AG04450 (cell line): ENCODE measurements around the gene BCL2L12. TPM values are rescaled to one million over a fixed set of nuclear protein-coding genes. Genes with fewer than 3 reads are reported as not detected.
A peak's percentile ranks its signal among the peaks of the same experiment; 100 is the strongest.

Source experiments
- CTCF ChIA-PET: fragments of 300-600, 350-600 bp; formaldehyde crosslinking; extraction: SDS; loops from one replicate; lab custom pipeline; 2022; ENCODE audit warnings: antibody characterized with exemption, inconsistent platforms; lab: Charles Lee
- POLR2A ChIA-PET: fragments of 350-600 bp; formaldehyde crosslinking; extraction: SDS; loops from one replicate; lab custom pipeline; 2021; ENCODE audit warnings: antibody characterized with exemption, inconsistent platforms; lab: Yijun Ruan, JAX
- DNase-seq: peaks from one replicate; pipeline ENCODE4 v3.0.0-alpha.2; 2011; ENCODE audit warnings: low read depth, low spot score
- H3K27ac ChIP-seq: one replicate; pipeline ENCODE4 v1.5.1; 2012; ENCODE audit warnings: low read depth, low read length, control low read depth
- H3K27me3 ChIP-seq: one replicate; pipeline ENCODE4 v1.6.0; 2012; ENCODE audit warnings: low read length; ENCODE audit not compliant: control insufficient read depth, insufficient read depth
- H3K4me3 ChIP-seq: 2 replicates; pipeline ENCODE4 v1.5.1; 2011; ENCODE audit warnings: mild to moderate bottlenecking, low read depth, low read length, control low read depth
- H3K9me3 ChIP-seq: 2 replicates; pipeline ENCODE4 v1.5.1; 2012; ENCODE audit warnings: low read length; ENCODE audit not compliant: control insufficient read depth, insufficient read depth
- CTCF ChIP-seq: IDR thresholded peaks from 2 replicates; pipeline ENCODE4 v1.5.1; 2011; ENCODE audit warnings: low read depth, low read length, control low read depth, inconsistent platforms
- polyA plus RNA-seq: library from polyadenylated mRNA; depleted of rRNA; stranded (reverse); fragments of >200 nt; gene quantifications from 2 replicates; pipeline ENCODE4 v1.2.3, GENCODE V29; 2011

BCL2L12 gene
- polyA plus RNA-seq, 1 experiment, result 8.8 TPM

GRCh38 chr19:49687150-49687549 lies 21.4 kb downstream of the BCL2L12 start:
- DNase-seq, result no peak
- Histone ChIP-seq H3K9me3 (no peaks in the 10 kb centered on the region; the same call in 1 of the 2 replicates), H3K27me3 (no peaks in the 10 kb centered on the region), H3K4me3 (no peak overlapping the region), H3K27ac (no peak overlapping the region)
- CTCF ChIA-PET, result no interaction called here
- no peak for TF ChIP-seq CTCF
- POLR2A ChIA-PET, result no interaction called here

- H3K9me3 ChIP-seq, result no peaks in the 10 kb centered on the region; the same call in 1 of the 2 replicates
- DNase-seq, result no peak
- no peak for TF ChIP-seq CTCF
- ChIA-PET CTCF (no interaction called here), POLR2A (interaction anchor here (3.3 kb wide), 1 partner anchor 11 kb away, joined by 9 read pairs; the partner anchor contains the start of gene PRMT1)
- no peak overlapping the region for H3K4me3 ChIP-seq
- no peaks in the 10 kb centered on the region for H3K27me3 ChIP-seq
- no peak overlapping the region for H3K27ac ChIP-seq
These were observed 22.0 kb downstream of the BCL2L12 start for GRCh38 chr19:49687566-49688316.

GRCh38 chr19:49688531-49689132 lies 22.9 kb downstream of the BCL2L12 start:
- POLR2A ChIA-PET, result interaction anchor here (3.3 kb wide), 1 partner anchor 12 kb away, joined by 9 read pairs; the partner anchor contains the start of gene PRMT1
- no peaks in the 10 kb centered on the region; the same call in 1 of the 2 replicates for H3K9me3 ChIP-seq
- TF ChIP-seq CTCF, result no peak
- H3K27me3 ChIP-seq, result no peaks in the 10 kb centered on the region
- no peak overlapping the region for H3K4me3 ChIP-seq
- no peak for DNase-seq
- no peak overlapping the region for H3K27ac ChIP-seq
- CTCF ChIA-PET, result interaction anchor here (0.6 to 3.0 kb wide), 2 partner anchors 8 to 17 kb away, joined by 3 to 14 read pairs; no protein-coding TSS in a partner anchor

- peak; percentile 55 for TF ChIP-seq CTCF
- peak within 1 kb of the TSS; percentile 73 for H3K4me3 ChIP-seq
- H3K27ac ChIP-seq, result peak within 1 kb of the TSS; percentile 70
- ChIA-PET CTCF (interaction anchor here (0.6 to 3.0 kb wide), 3 partner anchors 9 to 18 kb away, joined by 3 to 14 read pairs (median 4); no protein-coding TSS in a partner anchor), POLR2A (interaction anchor here (3.3 kb wide), 1 partner anchor 13 kb away, joined by 9 read pairs; the partner anchor contains the start of gene PRMT1)
- no peak for DNase-seq
- no peaks in the 10 kb centered on the region; the same call in 1 of the 2 replicates for H3K9me3 ChIP-seq
- H3K27me3 ChIP-seq, result no peaks in the 10 kb centered on the region
These were observed 23.7 kb downstream of the BCL2L12 start, which contains the start of gene ADM5 for GRCh38 chr19:49689133-49690078. Gene ADM5, plus strand, starts transcription at chr19:49689594. Its CDS starts 244 bp downstream, at chr19:49689838.
